Kidney tubule cell (primary cell): ENCODE results near the gene PIRT.
A peak's percentile ranks its signal among the peaks of the same experiment; 100 is the strongest.
"Not testable (repeated sequence)": the region's sequence is repeated elsewhere in the genome, so short reads cannot be mapped to it uniquely, and the experiment has no call there.

Experiments used
- DNase-seq: peaks from one replicate; pipeline ENCODE4 v3.0.0-alpha.2; 2018; ENCODE audit warnings: low spot score

Gene PIRT

DNA sequence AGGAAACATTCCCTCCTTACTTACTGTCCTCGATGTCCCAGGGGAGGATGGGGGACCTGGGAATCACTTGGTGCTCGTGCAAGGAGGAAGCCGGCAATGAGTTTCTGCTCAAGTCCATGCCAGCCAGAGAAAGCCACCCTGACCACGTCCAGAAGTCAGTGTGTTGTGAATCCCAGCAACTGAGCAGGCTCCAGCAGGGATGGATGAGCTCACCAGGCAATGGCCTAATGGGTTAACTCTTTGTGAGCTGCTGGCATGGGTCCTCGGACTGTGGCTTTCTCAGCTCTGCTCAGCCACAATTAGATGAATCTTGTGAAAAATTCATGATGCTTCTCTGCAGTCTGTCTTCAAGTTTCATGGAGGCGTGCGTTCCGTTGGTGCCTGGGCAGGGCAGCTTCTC, at the start of gene PIRT:
Gene PIRT (minus strand): TSS at position 167 of the 400 bp plus-strand sequence. CDS start 12,442 bp downstream, outside the sequence.
- no peak for DNase-seq

GRCh38 chr17:10881959-10882358, 44.1 kb upstream of the PIRT start:
- DNase-seq: no peak

DNA sequence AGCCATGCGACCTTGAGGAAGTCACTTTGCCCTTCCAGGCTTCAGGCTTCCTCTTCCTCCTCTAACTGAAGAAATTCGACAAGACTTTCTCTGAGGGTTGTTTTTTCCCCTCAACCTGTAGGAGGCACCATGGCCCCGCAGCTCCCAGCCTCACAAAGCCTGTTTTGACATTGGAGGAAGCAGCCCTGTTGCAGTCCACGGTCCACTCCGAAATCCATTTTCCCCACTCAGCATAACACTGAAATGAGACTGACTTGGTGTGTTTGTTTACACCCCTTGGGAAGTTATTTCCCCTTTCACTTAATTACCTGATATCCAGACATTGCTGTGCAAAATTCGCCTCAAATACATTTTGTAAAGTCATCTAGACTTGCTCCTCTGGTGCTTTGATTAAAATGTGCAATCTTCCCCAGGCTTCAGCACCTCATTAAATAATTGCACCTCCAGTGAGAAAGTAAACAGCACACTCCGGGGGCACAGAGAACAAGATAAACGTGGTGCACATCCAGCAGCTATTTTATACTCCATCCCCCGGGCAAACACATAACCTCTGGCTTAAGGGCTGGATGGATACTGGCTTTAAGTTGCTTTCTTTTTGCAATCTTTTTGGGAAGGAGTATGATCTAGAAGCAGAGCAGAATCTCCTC, 41.4 kb upstream of the PIRT start:
- DNase-seq: peak; percentile 37

DNA sequence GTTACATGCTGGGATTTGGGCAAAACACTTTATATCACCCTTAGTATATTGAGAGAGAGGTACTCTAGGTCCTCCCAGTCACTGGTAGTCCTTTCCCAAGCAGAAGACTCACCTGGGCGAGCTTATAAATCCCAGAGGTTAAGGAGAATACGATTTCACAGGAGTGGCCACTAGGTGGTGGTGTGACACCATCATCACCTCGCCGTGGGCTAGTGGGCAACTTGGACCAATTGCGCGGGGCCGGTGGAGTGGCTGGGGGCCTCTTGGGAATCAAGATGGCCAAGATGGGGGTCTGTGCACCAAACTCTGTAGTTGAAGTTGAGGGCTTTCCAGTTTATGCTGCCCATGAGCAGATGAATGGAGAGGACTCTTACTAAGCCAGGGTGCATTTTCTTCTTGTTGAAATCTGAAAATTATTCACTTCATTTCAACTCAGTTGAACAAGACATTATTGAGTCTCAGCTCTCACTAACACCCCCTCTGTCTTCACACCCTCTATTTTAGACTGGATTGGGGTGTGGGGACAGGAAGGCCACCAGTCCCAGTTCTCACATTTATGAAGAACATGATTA, 38.2 kb upstream of the PIRT start:
- peak; percentile 45 for DNase-seq

DNA sequence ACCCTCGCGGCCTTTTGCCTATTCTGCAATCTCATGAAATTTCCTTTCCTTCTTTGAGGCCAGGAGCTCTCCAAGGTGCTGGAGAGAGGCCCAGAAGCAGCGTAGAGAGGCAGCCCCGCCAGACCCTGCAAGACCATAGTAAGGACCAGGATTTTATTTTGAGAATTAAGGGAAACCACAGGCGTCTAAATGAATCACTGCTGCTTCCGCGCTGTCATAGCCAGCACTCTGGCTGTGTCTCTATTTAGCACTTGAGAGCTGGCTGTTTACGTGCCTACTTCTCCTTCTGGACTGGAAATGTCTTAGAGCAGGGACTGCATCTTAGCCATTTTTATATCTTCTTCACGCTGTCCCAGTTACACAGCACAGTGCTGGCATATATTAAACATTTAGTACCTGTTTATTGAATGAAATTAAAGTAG, 37.6 kb upstream of the PIRT start:
- no peak for DNase-seq

GRCh38 chr17:10871914-10872313, 34.0 kb upstream of the PIRT start:
- no peak for DNase-seq

- no peak for DNase-seq
Measured at GRCh38 chr17:10870336-10871050, 32.6 kb upstream of the PIRT start.

DNA sequence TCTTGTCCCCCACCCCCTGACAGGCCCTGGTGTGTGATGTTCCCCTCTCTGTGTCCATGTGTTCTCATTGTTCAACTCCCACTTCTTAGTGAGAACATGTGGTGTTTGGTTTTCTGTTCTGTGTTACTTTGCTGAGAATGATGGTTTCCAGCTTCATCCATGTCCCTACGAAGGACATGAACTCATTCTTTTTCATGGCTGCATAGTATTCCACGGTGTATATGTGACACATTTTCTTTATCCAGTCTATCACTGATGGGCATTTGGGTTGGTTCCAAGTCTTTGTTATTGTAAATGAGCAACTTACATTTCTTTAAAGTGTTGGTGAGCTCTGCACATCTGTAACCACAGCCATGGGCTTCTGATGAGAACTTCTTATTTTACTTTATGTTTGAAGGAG, 30.9 kb upstream of the PIRT start:
- not testable (repeated sequence) for DNase-seq

DNA sequence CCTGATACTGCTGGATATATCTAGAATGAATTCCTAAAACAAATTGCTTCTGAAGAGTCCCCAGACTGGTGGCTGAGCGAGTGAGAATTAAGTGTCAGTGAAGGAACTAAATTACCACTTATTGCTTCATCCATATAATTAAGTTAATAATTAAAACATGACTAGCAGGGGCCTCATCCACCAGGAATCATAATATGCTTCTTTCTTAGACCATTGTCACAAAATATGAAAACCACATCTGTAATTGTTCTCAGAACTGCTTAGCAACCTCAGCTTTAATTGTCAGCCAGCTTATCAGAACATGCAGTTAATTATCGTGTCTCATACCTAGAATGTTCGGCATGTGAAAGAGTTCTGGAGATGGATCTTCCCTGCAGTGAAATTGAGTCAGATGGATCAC, 21.2 kb upstream of the PIRT start:
- DNase-seq: no peak

- no peak for DNase-seq
Measured at GRCh38 chr17:10857976-10858375, 20.1 kb upstream of the PIRT start.

GRCh38 chr17:10846636-10847035, 8.7 kb upstream of the PIRT start:
- DNase-seq: not testable (repeated sequence)

DNA sequence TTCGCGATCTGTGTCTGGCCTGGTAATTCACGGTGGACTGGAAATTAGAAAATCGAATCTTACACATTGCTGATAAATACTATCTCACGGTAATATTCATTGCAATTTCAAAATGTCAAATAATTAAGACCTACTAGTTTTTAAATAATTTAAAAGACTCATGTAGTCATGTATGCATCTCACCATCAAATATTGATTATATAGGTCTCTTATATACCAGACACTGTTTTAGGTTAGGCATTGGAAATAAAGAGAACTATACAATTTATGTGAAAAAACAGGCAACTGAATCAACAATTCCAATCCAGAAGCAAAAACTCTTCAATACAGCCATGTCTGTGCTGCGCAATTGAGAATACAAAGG, 7.5 kb upstream of the PIRT start:
- no peak for DNase-seq

DNA sequence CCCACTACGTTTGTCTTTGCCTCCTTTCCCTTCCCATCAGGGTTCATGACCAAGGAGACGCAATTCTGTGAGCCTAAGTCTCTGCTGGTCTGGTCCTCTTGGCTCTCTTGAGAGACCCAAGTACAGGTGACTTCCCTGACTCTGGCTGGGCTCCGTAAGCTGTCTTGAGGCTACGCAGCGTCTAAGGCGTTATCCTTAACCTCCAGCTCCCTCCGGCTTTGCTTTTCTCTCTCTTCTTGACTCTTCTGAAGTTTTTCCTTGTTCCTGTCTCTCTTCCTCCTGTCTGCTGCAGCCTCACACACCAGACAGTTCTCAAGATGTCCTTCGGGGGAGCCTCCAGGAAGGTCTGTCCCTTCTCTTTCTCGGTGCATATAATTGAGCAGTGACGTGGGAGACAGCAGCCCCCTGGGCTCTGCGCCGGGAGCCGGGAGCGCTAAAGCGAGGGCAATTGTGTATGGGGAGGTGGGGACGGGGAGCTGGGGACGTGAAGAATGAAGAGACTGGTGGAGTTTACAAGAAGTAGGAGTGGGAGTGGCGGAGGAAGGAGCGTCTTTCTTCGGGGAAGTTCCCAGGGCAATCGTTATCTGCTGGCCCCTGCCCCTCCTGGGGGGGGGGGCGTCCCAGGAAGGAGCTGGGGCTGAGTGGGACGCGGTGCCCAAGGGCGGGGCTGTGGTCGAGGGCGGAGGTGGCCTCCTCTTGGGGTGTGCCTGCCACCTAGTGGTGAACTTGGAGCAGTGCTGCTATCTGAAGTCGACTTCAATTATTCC, 6.9 kb upstream of the PIRT start:
- DNase-seq: peak; percentile 63

GRCh38 chr17:10843811-10844210, 5.9 kb upstream of the PIRT start:
- DNase-seq: no peak

DNA sequence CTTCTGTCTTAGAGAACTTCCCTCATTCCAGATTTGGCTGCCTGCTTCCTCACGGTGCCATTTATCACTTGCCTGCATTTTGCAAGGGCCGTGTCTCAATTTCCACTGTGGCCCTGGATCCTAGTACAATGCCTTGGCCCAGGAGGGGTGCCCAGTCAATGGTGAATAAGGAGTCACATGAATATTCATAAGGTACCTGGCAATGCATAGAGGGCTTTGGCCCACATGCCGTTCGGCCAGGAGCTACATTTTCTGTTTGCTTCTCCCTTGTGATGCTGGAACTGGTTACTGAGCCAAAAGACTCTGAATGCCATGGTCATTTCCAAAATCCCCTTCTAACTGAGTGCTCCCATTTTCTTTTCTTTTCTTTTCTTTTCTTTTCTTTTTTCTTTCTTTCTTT, 4.8 kb upstream of the PIRT start:
- DNase-seq: no peak

DNA sequence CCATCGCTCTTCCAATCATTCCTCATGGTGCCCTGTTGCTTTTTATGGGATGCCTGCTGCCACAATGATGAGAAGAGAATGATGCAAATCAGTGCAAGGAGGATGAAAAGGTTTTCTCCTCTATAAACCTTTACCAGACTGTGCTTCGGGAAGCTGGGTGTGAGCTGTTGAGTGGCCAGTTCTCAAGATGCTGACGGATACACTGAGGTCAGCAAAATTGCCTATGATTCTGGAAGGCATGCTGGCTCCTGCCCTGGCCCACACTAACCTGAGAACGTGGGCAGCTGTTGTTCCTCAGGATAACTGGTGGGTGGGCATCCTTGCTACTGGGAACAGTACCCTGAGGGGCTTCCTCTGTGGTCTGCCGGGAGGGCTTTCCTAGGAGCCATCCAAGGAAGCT, 795 bp upstream of the PIRT start:
- DNase-seq: no peak

- no peak for DNase-seq
Measured at GRCh38 chr17:10836966-10837590, 809 bp downstream of the PIRT start.

DNA sequence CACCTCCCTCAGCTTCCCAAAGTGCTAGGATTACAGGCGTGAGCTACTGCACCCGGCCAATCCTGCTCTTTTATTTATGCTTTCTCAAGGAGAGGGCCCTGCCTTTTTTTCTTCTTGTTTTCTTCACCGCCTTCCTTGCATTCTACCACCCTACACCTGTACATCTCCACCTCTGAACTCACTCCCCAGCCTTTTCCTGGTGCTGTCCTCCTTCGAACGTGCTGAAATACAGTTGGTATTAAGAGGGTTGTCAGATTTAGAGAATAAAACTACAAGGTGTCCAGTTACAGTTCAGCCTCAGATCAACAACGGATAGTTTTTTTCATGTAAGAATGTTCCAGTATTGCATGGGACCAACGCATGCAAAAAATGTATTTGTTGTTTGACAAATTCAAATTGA, 1.7 kb downstream of the PIRT start:
- DNase-seq: no peak

GRCh38 chr17:10831696-10832095, 6.2 kb downstream of the PIRT start:
- no peak for DNase-seq

- no peak for DNase-seq
Measured at GRCh38 chr17:10827898-10828552, 9.9 kb downstream of the PIRT start.

- no peak for DNase-seq
Measured at GRCh38 chr17:10824874-10825273, 13.0 kb downstream of the PIRT start.

DNA sequence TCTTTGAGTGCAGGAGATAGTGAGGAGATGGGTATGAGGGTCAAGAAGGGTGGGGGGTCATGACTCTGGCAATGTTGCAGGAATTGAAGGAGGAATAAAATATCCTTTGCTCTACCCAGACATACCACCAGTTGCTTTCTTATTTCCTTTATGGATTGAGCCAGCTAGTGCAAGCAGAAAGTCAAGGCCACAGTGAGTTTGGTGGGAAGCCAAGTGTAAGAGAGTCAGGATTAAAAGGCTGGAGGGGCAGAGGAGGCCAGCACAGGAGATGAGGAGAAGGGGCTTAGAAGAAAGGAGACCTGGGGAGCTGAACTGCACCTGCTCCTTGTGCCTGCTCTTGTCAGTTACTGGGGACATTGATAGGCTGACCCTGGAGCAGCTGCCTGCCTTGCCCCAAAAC, 16.1 kb downstream of the PIRT start:
- DNase-seq: no peak
